Cardiac muscle cell (in vitro differentiated cells and primary cell): ENCODE measurements around the gene SF3B3. TPM values are rescaled to one million over a fixed set of nuclear protein-coding genes. Genes with fewer than 3 reads are reported as not detected.
"Not testable (repeated sequence)": the region's sequence is repeated elsewhere in the genome, so short reads cannot be mapped to it uniquely, and the experiment has no call there.

Experiments
- DNase-seq, 2 donors: peaks; one replicate each; pipeline versions ENCODE4 v3.0.0 to v3.0.0-alpha.2; 2010 to 2017; ENCODE audit warnings: low read depth in 1 of 2, low spot score in 1 of 2
- H3K27ac ChIP-seq: fragments of 200-600 bp; sonication (generic); 2 replicates; pipeline ENCODE4 v1.5.1; 2016
- H3K27me3 ChIP-seq: fragments of 200-600 bp; sonication (generic); 2 replicates; pipeline ENCODE4 v1.6.0; 2016; ENCODE audit warnings: control low read depth
- H3K36me3 ChIP-seq: fragments of 200-600 bp; sonication (generic); 2 replicates; pipeline ENCODE4 v1.5.1; 2016; ENCODE audit warnings: control low read depth
- H3K4me1 ChIP-seq: fragments of 200-600 bp; sonication (generic); 2 replicates; pipeline ENCODE4 v1.8.1; 2017; ENCODE audit warnings: low read depth, mild to moderate bottlenecking, mixed run types
- H3K4me3 ChIP-seq: fragments of 200-600 bp; sonication (generic); 2 replicates; pipeline ENCODE4 v1.5.1; 2016; ENCODE audit warnings: mild to moderate bottlenecking
- H3K9me3 ChIP-seq: fragments of 200-600 bp; sonication (generic); 2 replicates; pipeline ENCODE4 v1.5.1; 2017; ENCODE audit warnings: low read depth, mild to moderate bottlenecking, control low read depth
- polyA plus RNA-seq: library from polyadenylated mRNA; unstranded; fragments of >200 nt; fragmentation: Nextera tagmentation; extraction: Ambion mirVana; gene quantifications from 2 replicates; pipeline ENCODE4 v1.2.1, GENCODE V29; 2016
- total RNA-seq: library from RNA; depleted of rRNA; stranded (reverse); fragments of >200 nt; gene quantifications from 2 replicates; pipeline ENCODE4 v1.2.3, GENCODE V29; 2016
- TF ChIP-seq, protein P1 (sequence below): IDR thresholded peaks from 2 replicates; pipeline ENCODE4 v1.5.1; 2012; ENCODE audit warnings: low read depth, mild to moderate bottlenecking, low read length

Gene SF3B3
- total and polyA plus RNA-seq, 2 experiments from 2014 or later: 178 to 203 TPM

DNA sequence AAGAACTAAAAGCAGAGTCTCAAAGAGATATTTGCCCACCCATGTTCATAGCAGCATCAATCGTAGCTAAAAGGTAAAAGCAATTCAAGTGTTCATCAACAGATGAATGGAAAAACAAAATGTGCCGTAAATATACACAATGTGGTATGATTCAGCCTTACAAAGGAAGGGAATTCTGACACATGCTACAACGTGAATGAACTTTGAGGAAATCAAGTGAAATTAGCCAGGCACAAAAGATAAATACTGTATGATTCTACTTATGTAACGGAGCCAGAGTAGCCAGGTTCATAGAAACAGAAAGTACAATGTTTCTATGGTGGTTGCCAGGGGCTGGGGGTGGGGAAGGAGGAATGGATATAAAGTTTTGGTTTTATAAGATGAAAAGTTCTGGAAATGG, 64.9 kb downstream of the SF3B3 start:
- H3K27ac ChIP-seq: no peak overlapping the region
- DNase-seq: peak in 1 of 2 donors; percentile 56
- H3K9me3 ChIP-seq: no peaks in the 10 kb centered on the region
- H3K27me3 ChIP-seq: no peaks in the 10 kb centered on the region
- TF ChIP-seq, protein P1, sequence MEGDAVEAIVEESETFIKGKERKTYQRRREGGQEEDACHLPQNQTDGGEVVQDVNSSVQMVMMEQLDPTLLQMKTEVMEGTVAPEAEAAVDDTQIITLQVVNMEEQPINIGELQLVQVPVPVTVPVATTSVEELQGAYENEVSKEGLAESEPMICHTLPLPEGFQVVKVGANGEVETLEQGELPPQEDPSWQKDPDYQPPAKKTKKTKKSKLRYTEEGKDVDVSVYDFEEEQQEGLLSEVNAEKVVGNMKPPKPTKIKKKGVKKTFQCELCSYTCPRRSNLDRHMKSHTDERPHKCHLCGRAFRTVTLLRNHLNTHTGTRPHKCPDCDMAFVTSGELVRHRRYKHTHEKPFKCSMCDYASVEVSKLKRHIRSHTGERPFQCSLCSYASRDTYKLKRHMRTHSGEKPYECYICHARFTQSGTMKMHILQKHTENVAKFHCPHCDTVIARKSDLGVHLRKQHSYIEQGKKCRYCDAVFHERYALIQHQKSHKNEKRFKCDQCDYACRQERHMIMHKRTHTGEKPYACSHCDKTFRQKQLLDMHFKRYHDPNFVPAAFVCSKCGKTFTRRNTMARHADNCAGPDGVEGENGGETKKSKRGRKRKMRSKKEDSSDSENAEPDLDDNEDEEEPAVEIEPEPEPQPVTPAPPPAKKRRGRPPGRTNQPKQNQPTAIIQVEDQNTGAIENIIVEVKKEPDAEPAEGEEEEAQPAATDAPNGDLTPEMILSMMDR: no peak
- H3K36me3 ChIP-seq: no peaks in the 10 kb centered on the region
- H3K4me3 ChIP-seq: no peak overlapping the region
- H3K4me1 ChIP-seq: no peaks in the 10 kb centered on the region

DNA sequence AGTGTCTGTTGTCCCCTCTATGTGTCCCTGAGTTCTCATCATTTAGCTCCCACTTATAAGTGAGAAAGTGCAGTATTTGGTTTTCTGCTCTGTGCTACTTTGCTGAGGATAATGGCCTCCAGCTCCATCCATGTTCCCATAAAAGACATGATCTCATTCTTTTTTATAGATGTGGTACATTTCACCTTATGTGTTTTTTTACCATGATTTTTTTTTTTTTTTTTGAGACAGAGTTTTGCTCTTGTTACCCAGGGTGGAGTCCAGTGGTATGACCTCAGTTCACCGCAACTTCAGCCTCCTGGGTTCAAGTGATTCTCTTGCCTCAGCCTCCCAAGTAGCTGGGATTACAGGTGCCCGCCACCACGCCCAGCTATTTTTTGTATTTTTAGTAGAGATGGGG, 65.8 kb downstream of the SF3B3 start:
- not testable (repeated sequence) for H3K27ac ChIP-seq, H3K4me1 ChIP-seq, H3K27me3 ChIP-seq, H3K36me3 ChIP-seq, DNase-seq, H3K9me3 ChIP-seq, H3K4me3 ChIP-seq

DNA sequence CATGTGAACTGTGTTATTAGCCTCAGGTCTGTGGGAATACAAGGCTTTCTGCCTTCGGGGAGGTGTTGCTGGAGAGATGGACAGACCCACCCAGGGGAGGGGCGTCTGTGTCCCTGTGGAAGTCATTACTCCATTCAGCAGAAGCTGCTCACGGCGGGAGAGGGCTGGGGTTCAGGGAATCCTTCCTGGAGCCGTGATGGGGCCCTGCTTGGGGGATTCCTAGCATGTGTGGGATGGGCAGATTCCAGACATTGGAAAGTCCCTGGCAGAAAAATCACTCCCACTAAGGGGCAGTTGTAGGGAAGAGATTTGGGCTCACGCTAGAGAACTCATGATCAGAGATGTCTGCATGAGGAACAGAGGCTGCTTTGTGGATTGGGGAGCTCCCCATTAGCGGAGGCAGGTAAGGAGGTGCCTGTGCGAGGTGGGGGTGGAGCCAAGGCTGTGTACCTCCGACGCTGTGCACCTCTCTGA, 66.4 kb downstream of the SF3B3 start:
- Histone ChIP-seq H3K27me3 (no peaks in the 10 kb centered on the region), H3K4me3 (no peak overlapping the region), H3K4me1 (no peaks in the 10 kb centered on the region), H3K36me3 (no peaks in the 10 kb centered on the region), H3K9me3 (no peaks in the 10 kb centered on the region), H3K27ac (no peak overlapping the region)
- DNase-seq: peak in 1 of 2 donors; percentile 78
- TF ChIP-seq, protein P1: no peak

DNA sequence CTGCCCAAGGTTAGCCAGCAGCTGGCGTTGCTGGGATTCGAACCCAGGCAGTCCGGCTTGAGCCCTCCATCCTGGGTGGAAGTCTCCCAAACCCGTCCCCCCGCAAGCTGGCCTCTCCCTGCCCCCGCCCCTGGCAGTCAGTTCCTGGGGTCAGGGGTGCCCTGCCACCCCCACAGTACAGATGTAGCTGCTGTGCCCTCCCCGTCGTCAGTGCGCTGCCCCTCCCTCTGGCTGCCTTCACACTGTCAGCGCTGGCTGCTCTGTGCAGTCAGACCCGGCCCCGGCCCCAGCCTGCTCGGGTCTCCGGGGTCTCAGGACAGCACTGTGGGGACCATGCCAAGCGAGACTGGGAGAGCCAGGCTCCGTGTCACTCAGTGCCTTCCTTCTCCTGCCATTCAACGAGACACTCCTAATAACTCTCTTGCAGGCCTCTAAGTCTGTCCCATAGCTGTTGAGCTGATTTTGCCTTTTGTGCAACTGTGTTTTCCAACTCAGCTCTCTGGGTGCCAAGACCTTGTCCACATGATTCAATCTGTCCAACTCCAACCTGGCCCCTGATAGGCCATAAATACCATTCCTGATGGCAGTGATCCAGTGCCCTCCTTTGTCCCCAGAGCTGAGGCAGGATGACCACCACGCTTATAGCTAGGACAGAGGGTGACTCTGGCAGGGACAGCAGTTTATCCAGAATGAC, 67.3 kb downstream of the SF3B3 start:
- Histone ChIP-seq H3K36me3 (no peaks in the 10 kb centered on the region), H3K4me3 (no peak overlapping the region), H3K27ac (no peak overlapping the region), H3K4me1 (no peaks in the 10 kb centered on the region), H3K9me3 (no peaks in the 10 kb centered on the region), H3K27me3 (no peaks in the 10 kb centered on the region)
- TF ChIP-seq, protein P1: no peak
- no peak for DNase-seq

DNA sequence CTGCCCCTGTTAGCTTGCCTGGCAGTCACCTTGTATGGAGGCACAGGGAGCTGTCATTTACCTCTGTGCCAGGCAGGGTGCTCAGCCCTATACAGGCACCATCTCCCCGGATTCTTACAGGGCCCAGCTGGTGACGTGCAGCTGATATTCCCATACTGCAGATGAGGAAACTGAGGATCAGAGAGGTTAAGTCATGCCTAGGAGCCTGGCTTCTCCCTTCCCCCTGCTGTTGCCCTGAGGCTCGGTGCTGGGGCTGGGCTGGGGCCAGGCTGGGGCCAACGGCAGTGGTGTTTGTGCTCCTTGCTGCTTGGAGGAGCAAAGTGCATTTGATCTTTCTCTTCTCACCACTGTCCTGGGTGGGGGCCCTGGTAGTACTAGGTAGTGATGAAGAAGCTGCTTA, 68.0 kb downstream of the SF3B3 start:
- no peak for DNase-seq
- TF ChIP-seq, protein P1: no peak

DNA sequence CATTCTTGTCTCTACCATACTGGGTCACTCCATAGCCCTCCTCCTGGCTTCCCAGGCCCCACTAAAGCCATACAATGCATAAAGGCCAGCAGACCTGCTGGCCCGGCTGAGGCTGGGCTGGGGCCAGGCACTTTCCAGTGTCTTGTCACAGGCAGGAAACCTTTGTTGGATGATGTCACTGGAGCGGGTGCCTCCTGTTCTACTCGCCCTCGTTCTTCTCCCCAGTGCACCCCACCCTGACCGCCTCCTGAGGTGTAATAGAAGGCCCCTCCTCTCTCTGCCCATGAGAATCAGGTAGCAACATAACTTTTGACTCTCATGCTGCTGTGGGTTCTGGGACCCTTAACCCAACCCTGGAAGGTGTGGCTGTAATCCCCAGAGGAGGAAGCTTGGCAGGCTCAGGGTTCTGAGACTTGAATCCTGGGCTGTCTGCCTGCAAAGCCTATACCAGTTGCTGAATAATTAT, 68.5 kb downstream of the SF3B3 start:
- no peaks in the 10 kb centered on the region for H3K27me3 ChIP-seq
- no peak overlapping the region for H3K4me3 ChIP-seq
- H3K9me3 ChIP-seq: no peaks in the 10 kb centered on the region
- H3K27ac ChIP-seq: no peak overlapping the region
- H3K36me3 ChIP-seq: no peaks in the 10 kb centered on the region
- no peaks in the 10 kb centered on the region for H3K4me1 ChIP-seq
- DNase-seq: no peak
- TF ChIP-seq, protein P1: no peak

More for the DNA sequence above, 68.0 kb downstream of the SF3B3 start:
- Histone ChIP-seq H3K4me1 (no peaks in the 10 kb centered on the region), H3K36me3 (no peaks in the 10 kb centered on the region), H3K27me3 (no peaks in the 10 kb centered on the region), H3K27ac (no peak overlapping the region), H3K9me3 (no peaks in the 10 kb centered on the region), H3K4me3 (no peak overlapping the region)
